HCT116 (cell line): Measurements from ENCODE around the gene ZNF507. TPM values are rescaled to one million over a fixed set of nuclear protein-coding genes. Genes with fewer than 3 reads are reported as not detected.

Source experiments
- ATAC-seq: fragments of 200-7000 bp; cut with Tn5 transposase; 2 replicates; pipeline ENCODE4 v1.9.1; 2020; ENCODE audit warnings: mild to moderate bottlenecking, moderate library complexity
- BruUV-seq: library from RNA; stranded (reverse); fragments of 400-500 nt; replicated peaks from 2 replicates; lab custom pipeline; 2021; lab: Mats Ljungman, UMichigan
- CTCF ChIA-PET: fragments of 300-600 bp; sonication (Branson Sonifier 250); formaldehyde crosslinking; loops from one replicate; lab custom pipeline; 2021; ENCODE audit warnings: antibody characterized with exemption; lab: Charles Lee
- POLR2A ChIA-PET: fragments of 300-600, 350-600 bp; sonication (Branson Sonifier 250); formaldehyde crosslinking; loops from one replicate; lab custom pipeline; 2021; ENCODE audit warnings: antibody characterized with exemption; lab: Charles Lee
- RAD21 ChIA-PET, 2 experiments: fragments of 300-600 bp; sonication (Branson Sonifier 250); formaldehyde crosslinking; loops; one replicate each; lab custom pipeline; 2023; ENCODE audit warnings: low total read pairs in 2 of 2; ENCODE audit not compliant: uncharacterized antibody in 2 of 2, unreplicated experiment in 2 of 2, low non-redundant PET in 1 of 2; lab: Charles Lee
- DNase-seq: peaks from one replicate; pipeline ENCODE4 v3.0.0-alpha.2; 2010; ENCODE audit warnings: low read depth, low spot score
- H2AFZ ChIP-seq: fragments of 200-600 bp; shearing (Covaris generic), sonication (generic); 2 replicates; pipeline ENCODE4 v1.6.1; 2017; ENCODE audit warnings: low read depth, mixed run types, mixed read lengths, antibody characterized with exemption, low read length; ENCODE audit not compliant: poor library complexity, severe bottlenecking
- H3K27ac ChIP-seq: 2 replicates; pipeline ENCODE4 v1.5.1; 2012; ENCODE audit warnings: low read depth, low read length
- H3K27me3 ChIP-seq: fragments of 200-600 bp; sonication (generic); 2 replicates; pipeline ENCODE4 v1.6.1; 2016; ENCODE audit warnings: mixed run types, low read length, mixed read lengths; ENCODE audit not compliant: insufficient read depth
- H3K36me3 ChIP-seq, 2 experiments: fragments of 200-500 bp in 1 of 2; fragments of 200-600 bp in 1 of 2; sonication (Bioruptor generic) in 1 of 2; sonication (generic) in 1 of 2; 2 replicates each; pipeline versions ENCODE4 v1.5.1 to v1.6.1; 2014 to 2016; ENCODE audit warnings: low read length in 2 of 2, inconsistent platforms in 1 of 2, mixed read lengths in 1 of 2, mixed run types in 1 of 2; ENCODE audit not compliant: insufficient read depth in 2 of 2, control insufficient read depth in 1 of 2
- H3K4me1 ChIP-seq, 2 experiments: fragments of 200-600 bp in 1 of 2; sonication (generic) in 1 of 2; 2 replicates each; pipeline versions ENCODE4 v1.5.1 to v1.6.1; 2012 to 2017; ENCODE audit warnings: low read length in 2 of 2, inconsistent platforms in 1 of 2, mild to moderate bottlenecking in 1 of 2, mixed read lengths in 1 of 2, mixed run types in 1 of 2, moderate library complexity in 1 of 2; ENCODE audit not compliant: insufficient read depth in 2 of 2, control insufficient read depth in 1 of 2
- H3K4me2 ChIP-seq: fragments of 200-600 bp; sonication (generic); 2 replicates; pipeline ENCODE4 v1.6.1; 2017; ENCODE audit warnings: mixed run types, low read length, mixed read lengths
- H3K4me3 ChIP-seq, 2 experiments: fragments of 200-600 bp in 1 of 2; sonication (generic) in 1 of 2; replicated peaks in 1 of 2; 2 replicates each; pipeline ENCODE4 v1.5.1; 2011 to 2016; ENCODE audit warnings: low read length in 2 of 2, control low read depth in 1 of 2, low read depth in 1 of 2, mild to moderate bottlenecking in 1 of 2, mixed read lengths in 1 of 2, mixed run types in 1 of 2
- H3K79me2 ChIP-seq: fragments of 200-600 bp; sonication (generic); 2 replicates; pipeline ENCODE4 v1.6.1; 2017; ENCODE audit warnings: mild to moderate bottlenecking, mixed run types, low read length, moderate library complexity, mixed read lengths; ENCODE audit not compliant: insufficient read depth
- H3K9ac ChIP-seq: fragments of 200-600 bp; sonication (generic); 2 replicates; pipeline ENCODE4 v1.6.1; 2016; ENCODE audit warnings: low read length, mixed read lengths
- H3K9me2 ChIP-seq: fragments of 200-600 bp; sonication (generic), shearing (Covaris generic); 2 replicates; pipeline ENCODE4 v1.6.1; 2017; ENCODE audit warnings: mixed run types, mild to moderate bottlenecking, moderate library complexity; ENCODE audit not compliant: insufficient read depth
- H3K9me3 ChIP-seq, 2 experiments: fragments of 200-500 bp in 1 of 2; fragments of 200-600 bp in 1 of 2; sonication (Bioruptor generic) in 1 of 2; sonication (generic) in 1 of 2; 2 replicates each; pipeline ENCODE4 v1.6.1; 2014 to 2017; ENCODE audit warnings: low read length in 2 of 2, mixed read lengths in 2 of 2, inconsistent platforms in 1 of 2, low read depth in 1 of 2, mild to moderate bottlenecking in 1 of 2, mixed run types in 1 of 2, moderate library complexity in 1 of 2; ENCODE audit not compliant: control insufficient read depth in 1 of 2, insufficient read depth in 1 of 2
- H4K20me1 ChIP-seq: fragments of 200-600 bp; sonication (generic), shearing (Covaris generic); 2 replicates; pipeline ENCODE4 v1.6.1; 2017; ENCODE audit warnings: mixed run types, mild to moderate bottlenecking, moderate library complexity; ENCODE audit not compliant: insufficient read depth
- CEBPB ChIP-seq: IDR thresholded peaks from 2 replicates; pipeline ENCODE4 v1.6.1; 2012; ENCODE audit warnings: low read depth
- EGR1 ChIP-seq: IDR thresholded peaks from 2 replicates; pipeline ENCODE4 v1.6.1; 2012; ENCODE audit warnings: low read depth
- EZH2phosphoT487 ChIP-seq: fragments of 200-600 bp; IDR thresholded peaks from 2 replicates; pipeline ENCODE4 v1.6.1; 2018; ENCODE audit warnings: antibody characterized with exemption, borderline replicate concordance
- POLR2A ChIP-seq: IDR thresholded peaks from 2 replicates; pipeline ENCODE4 v1.7.0; 2011; ENCODE audit warnings: borderline replicate concordance; ENCODE audit not compliant: insufficient read depth, insufficient read length; ENCODE audit errors: extremely low read depth
- SIN3A ChIP-seq: IDR thresholded peaks from 2 replicates; pipeline ENCODE4 v1.6.1; 2012; ENCODE audit warnings: low read depth
- TCF7L2 ChIP-seq: IDR thresholded peaks from 2 replicates; pipeline ENCODE4 v1.7.0; 2011; ENCODE audit warnings: borderline replicate concordance, inconsistent platforms; ENCODE audit not compliant: insufficient read depth, insufficient read length; ENCODE audit errors: extremely low read depth
- YY1 ChIP-seq: IDR thresholded peaks from 2 replicates; pipeline ENCODE4 v1.6.1; 2011; ENCODE audit warnings: low read length, low read depth, moderate library complexity, mild to moderate bottlenecking; ENCODE audit not compliant: insufficient replicate concordance; ENCODE audit errors: extremely low read depth
- ZFX ChIP-seq: fragments of 450-650 bp; IDR thresholded peaks from 2 replicates; pipeline ENCODE4 v1.6.1; 2017
- ZNF274 ChIP-seq: fragments of 200-500 bp; sonication (Bioruptor generic); IDR thresholded peaks from 2 replicates; pipeline ENCODE4 v1.6.1; 2014; ENCODE audit warnings: mild to moderate bottlenecking, low read depth, low read length, inconsistent platforms
- intact Hi-C: fragments of 100-400 bp; cut with micrococcal nuclease; formaldehyde crosslinking; loops from 2 replicates; pipeline ENCODE4 v1.10.0; 2022
- total RNA-seq: library from RNA; stranded (reverse); gene quantifications from one replicate; pipeline ENCODE4 v1.2.1, GENCODE V29; 2021; ENCODE audit not compliant: unreplicated experiment
- TF ChIP-seq, protein P1 (sequence below): IDR thresholded peaks from 2 replicates; pipeline ENCODE4 v1.6.1; 2011; ENCODE audit warnings: mild to moderate bottlenecking, low read length, moderate library complexity; ENCODE audit not compliant: insufficient replicate concordance; ENCODE audit errors: extremely low read depth
- TF ChIP-seq, protein P2 (sequence below): IDR thresholded peaks from 2 replicates; pipeline ENCODE4 v1.6.1; 2012; ENCODE audit warnings: low read depth
- TF ChIP-seq, protein P3 (sequence below): IDR thresholded peaks from 2 replicates; pipeline ENCODE4 v1.6.1; 2012
- TF ChIP-seq, protein P4 (sequence below), 3 experiments: fragments of 200-600 bp in 1 of 3; sonication (generic) in 1 of 3; IDR thresholded peaks in 2 of 3; conservative IDR thresholded peaks in 1 of 3; 2 replicates each; pipeline ENCODE4 v1.5.1; 2012 to 2017; ENCODE audit warnings: low read depth in 2 of 3, low read length in 2 of 3, antibody characterized with exemption in 1 of 3, borderline replicate concordance in 1 of 3, control low read depth in 1 of 3, mild to moderate bottlenecking in 1 of 3, mixed read lengths in 1 of 3, mixed run types in 1 of 3, moderate library complexity in 1 of 3; ENCODE audit not compliant: insufficient read depth in 1 of 3
- TF ChIP-seq, protein P5 (sequence below): IDR thresholded peaks from 2 replicates; pipeline ENCODE4 v1.6.1; 2012

Gene ZNF507
- total RNA-seq, 1 experiment from 2014 or later = 27.4 TPM

DNA sequence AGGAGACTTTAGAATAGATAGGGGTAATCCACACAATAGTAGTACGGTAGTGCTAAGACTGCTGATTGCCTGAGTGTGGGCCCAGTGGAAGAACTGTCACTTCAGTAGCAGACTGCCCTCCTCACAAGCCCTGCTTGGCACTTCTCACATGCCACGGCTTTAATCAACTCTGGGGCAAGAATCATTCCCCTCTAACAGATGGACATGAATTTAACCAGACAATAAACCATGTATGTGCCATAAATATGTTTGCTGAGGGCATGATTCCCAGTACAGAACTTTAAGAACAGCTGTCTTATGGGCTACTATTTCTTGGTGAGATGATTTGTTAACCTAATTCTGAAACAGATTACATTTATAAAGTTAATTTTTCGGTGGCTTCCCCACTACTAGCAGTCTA, 82.1 kb downstream of the ZNF507 start:
- no peak for DNase-seq
- Histone ChIP-seq H3K27me3 (no peaks in the 10 kb centered on the region), H3K79me2 (no peaks in the 10 kb centered on the region), H3K27ac (no peak overlapping the region), H3K4me1 (no peaks in the 10 kb centered on the region), H3K9ac (no peak overlapping the region), H3K4me3 (no peak overlapping the region)
- TF ChIP-seq ZFX (no peak), CEBPB (no peak), POLR2A (no peak), TCF7L2 (no peak), EGR1 (no peak), ZNF274 (no peak), YY1 (no peak), EZH2phosphoT487 (no peak), SIN3A (no peak)
- TF ChIP-seq, protein P1, sequence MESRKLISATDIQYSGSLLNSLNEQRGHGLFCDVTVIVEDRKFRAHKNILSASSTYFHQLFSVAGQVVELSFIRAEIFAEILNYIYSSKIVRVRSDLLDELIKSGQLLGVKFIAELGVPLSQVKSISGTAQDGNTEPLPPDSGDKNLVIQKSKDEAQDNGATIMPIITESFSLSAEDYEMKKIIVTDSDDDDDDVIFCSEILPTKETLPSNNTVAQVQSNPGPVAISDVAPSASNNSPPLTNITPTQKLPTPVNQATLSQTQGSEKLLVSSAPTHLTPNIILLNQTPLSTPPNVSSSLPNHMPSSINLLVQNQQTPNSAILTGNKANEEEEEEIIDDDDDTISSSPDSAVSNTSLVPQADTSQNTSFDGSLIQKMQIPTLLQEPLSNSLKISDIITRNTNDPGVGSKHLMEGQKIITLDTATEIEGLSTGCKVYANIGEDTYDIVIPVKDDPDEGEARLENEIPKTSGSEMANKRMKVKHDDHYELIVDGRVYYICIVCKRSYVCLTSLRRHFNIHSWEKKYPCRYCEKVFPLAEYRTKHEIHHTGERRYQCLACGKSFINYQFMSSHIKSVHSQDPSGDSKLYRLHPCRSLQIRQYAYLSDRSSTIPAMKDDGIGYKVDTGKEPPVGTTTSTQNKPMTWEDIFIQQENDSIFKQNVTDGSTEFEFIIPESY = no peak
- TF ChIP-seq, protein P2, sequence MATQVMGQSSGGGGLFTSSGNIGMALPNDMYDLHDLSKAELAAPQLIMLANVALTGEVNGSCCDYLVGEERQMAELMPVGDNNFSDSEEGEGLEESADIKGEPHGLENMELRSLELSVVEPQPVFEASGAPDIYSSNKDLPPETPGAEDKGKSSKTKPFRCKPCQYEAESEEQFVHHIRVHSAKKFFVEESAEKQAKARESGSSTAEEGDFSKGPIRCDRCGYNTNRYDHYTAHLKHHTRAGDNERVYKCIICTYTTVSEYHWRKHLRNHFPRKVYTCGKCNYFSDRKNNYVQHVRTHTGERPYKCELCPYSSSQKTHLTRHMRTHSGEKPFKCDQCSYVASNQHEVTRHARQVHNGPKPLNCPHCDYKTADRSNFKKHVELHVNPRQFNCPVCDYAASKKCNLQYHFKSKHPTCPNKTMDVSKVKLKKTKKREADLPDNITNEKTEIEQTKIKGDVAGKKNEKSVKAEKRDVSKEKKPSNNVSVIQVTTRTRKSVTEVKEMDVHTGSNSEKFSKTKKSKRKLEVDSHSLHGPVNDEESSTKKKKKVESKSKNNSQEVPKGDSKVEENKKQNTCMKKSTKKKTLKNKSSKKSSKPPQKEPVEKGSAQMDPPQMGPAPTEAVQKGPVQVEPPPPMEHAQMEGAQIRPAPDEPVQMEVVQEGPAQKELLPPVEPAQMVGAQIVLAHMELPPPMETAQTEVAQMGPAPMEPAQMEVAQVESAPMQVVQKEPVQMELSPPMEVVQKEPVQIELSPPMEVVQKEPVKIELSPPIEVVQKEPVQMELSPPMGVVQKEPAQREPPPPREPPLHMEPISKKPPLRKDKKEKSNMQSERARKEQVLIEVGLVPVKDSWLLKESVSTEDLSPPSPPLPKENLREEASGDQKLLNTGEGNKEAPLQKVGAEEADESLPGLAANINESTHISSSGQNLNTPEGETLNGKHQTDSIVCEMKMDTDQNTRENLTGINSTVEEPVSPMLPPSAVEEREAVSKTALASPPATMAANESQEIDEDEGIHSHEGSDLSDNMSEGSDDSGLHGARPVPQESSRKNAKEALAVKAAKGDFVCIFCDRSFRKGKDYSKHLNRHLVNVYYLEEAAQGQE = no peak
- TF ChIP-seq, protein P3, sequence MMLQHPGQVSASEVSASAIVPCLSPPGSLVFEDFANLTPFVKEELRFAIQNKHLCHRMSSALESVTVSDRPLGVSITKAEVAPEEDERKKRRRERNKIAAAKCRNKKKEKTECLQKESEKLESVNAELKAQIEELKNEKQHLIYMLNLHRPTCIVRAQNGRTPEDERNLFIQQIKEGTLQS = no peak
- TF ChIP-seq, protein P4, sequence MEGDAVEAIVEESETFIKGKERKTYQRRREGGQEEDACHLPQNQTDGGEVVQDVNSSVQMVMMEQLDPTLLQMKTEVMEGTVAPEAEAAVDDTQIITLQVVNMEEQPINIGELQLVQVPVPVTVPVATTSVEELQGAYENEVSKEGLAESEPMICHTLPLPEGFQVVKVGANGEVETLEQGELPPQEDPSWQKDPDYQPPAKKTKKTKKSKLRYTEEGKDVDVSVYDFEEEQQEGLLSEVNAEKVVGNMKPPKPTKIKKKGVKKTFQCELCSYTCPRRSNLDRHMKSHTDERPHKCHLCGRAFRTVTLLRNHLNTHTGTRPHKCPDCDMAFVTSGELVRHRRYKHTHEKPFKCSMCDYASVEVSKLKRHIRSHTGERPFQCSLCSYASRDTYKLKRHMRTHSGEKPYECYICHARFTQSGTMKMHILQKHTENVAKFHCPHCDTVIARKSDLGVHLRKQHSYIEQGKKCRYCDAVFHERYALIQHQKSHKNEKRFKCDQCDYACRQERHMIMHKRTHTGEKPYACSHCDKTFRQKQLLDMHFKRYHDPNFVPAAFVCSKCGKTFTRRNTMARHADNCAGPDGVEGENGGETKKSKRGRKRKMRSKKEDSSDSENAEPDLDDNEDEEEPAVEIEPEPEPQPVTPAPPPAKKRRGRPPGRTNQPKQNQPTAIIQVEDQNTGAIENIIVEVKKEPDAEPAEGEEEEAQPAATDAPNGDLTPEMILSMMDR (IDR thresholded peaks at IDR 0.05 in 2 of 3, conservative IDR thresholded peaks at IDR 0.05 in 1 of 3; ENCODE audit: borderline replicate concordance in 1 of 3, insufficient read depth in 1 of 3, low read depth in 2 of 3, low read length in 2 of 3) = no peak
- TF ChIP-seq, protein P5, sequence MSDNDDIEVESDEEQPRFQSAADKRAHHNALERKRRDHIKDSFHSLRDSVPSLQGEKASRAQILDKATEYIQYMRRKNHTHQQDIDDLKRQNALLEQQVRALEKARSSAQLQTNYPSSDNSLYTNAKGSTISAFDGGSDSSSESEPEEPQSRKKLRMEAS = no peak
- TF ChIP-seq, all 23 proteins: peak for 0
- CTCF ChIA-PET = no interaction called here
- no peaks in the 10 kb centered on the region for H3K9me3 ChIP-seq
- no peaks in the 10 kb centered on the region for H3K9me2 ChIP-seq
- no peaks in the 10 kb centered on the region for H3K36me3 ChIP-seq
- POLR2A ChIA-PET = no interaction called here
- no peak overlapping the region for H2AFZ ChIP-seq
- no peak for ATAC-seq
- RAD21 ChIA-PET = no interaction called here
- BruUV-seq = no TSS peak
- H3K4me2 ChIP-seq = no peak overlapping the region
- no peaks in the 10 kb centered on the region for H4K20me1 ChIP-seq
- intact Hi-C loops = no loop called here
